Gastroesophageal sphincter (tissue), 3 donors: ENCODE measurements around the gene PCIF1.

Experiments used
- CTCF ChIP-seq, 4 experiments: fragments of 200-600 bp in 2 of 4; fragments of 450-650 bp in 2 of 4; sonication (generic) in 1 of 4; IDR thresholded peaks; one replicate each; pipeline ENCODE4 v1.5.1; 2017 to 2019; ENCODE audit warnings: antibody characterized with exemption in 4 of 4, mild to moderate bottlenecking in 2 of 4, moderate library complexity in 2 of 4
- POLR2A ChIP-seq, 2 donors: fragments of 450-650 bp; IDR thresholded peaks; one replicate each; pipeline ENCODE4 v1.6.1; 2017; ENCODE audit warnings: antibody characterized with exemption in 2 of 2, mild to moderate bottlenecking in 2 of 2, moderate library complexity in 1 of 2

GRCh38 chr20:45948261-45948733 lies 13.8 kb downstream of the PCIF1 start:
- TF ChIP-seq CTCF (IDR thresholded peaks at IDR 0.05) (no peak), POLR2A (IDR thresholded peaks at IDR 0.05) (no peak)
